IPS-20b (cell line): ENCODE results near the gene SVOPL.

Experiments
- H3K27ac ChIP-seq: one replicate; pipeline ENCODE4 v1.5.1; 2013; ENCODE audit warnings: low read length
- H3K27me3 ChIP-seq: 2 replicates; pipeline ENCODE4 v1.6.1; 2013; ENCODE audit warnings: mild to moderate bottlenecking, low read length, inconsistent platforms; ENCODE audit not compliant: insufficient read depth
- H3K36me3 ChIP-seq: 2 replicates; pipeline ENCODE4 v1.6.1; 2013; ENCODE audit warnings: low read depth, mild to moderate bottlenecking, inconsistent platforms, low read length, moderate library complexity; ENCODE audit not compliant: insufficient read depth
- H3K4me1 ChIP-seq: 2 replicates; pipeline ENCODE4 v1.6.1; 2013; ENCODE audit warnings: mild to moderate bottlenecking, control low read depth, inconsistent platforms, low read length, moderate library complexity; ENCODE audit not compliant: insufficient read depth
- H3K4me3 ChIP-seq: 2 replicates; pipeline ENCODE4 v1.5.1; 2013; ENCODE audit warnings: mild to moderate bottlenecking, low read length, inconsistent platforms
- H3K9ac ChIP-seq: 2 replicates; pipeline ENCODE4 v1.6.1; 2013; ENCODE audit warnings: low read depth, mild to moderate bottlenecking, inconsistent platforms, low read length, moderate library complexity
- H3K9me3 ChIP-seq: 2 replicates; pipeline ENCODE4 v1.6.1; 2013; ENCODE audit warnings: mild to moderate bottlenecking, low read depth, low read length, inconsistent platforms; ENCODE audit not compliant: insufficient read depth

The SVOPL gene

GRCh38 chr7:138657854-138658386, 43.2 kb downstream of the SVOPL start:
- no peak overlapping the region for H3K27ac ChIP-seq
- peaks cover 9% of the 10 kb centered on the region; the same call in 1 of the 2 replicates for H3K4me1 ChIP-seq
- H3K4me3 ChIP-seq, result no peak overlapping the region
- no peaks in the 10 kb centered on the region for H3K36me3 ChIP-seq
- peaks cover 13% of the 10 kb centered on the region for H3K9me3 ChIP-seq
- H3K27me3 ChIP-seq, result no peaks in the 10 kb centered on the region
- H3K9ac ChIP-seq, result no peak overlapping the region

DNA sequence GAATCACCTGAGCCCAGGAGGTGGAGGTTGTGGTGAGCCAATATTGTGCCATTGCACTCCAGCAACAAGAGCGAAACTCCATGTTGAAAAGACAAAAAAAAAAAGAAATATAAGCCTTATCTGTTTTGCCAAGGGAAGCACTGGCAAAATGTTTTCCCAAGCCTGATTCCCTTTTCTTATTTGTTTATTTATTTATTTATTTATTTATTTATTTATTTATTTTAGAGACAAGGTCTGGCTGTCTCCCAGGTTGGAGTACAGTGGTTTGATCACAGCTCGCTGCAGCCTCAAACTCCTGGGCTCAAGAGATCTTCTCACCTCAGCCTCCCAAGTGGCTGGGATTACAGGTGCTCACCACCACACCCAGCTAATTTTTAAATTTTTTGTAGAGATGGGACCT, 44.2 kb downstream of the SVOPL start:
- no peaks in the 10 kb centered on the region for H3K27me3 ChIP-seq
- peaks cover 5% of the 10 kb centered on the region; the same call in 1 of the 2 replicates for H3K4me1 ChIP-seq
- no peaks in the 10 kb centered on the region for H3K36me3 ChIP-seq
- H3K27ac ChIP-seq, result no peak overlapping the region
- H3K9ac ChIP-seq, result no peak overlapping the region
- H3K9me3 ChIP-seq, result peaks cover 13% of the 10 kb centered on the region
- no peak overlapping the region for H3K4me3 ChIP-seq

- Histone ChIP-seq H3K4me1 (peaks cover 2% of the 10 kb centered on the region; the same call in 1 of the 2 replicates), H3K4me3 (no peak overlapping the region), H3K36me3 (no peaks in the 10 kb centered on the region), H3K27me3 (no peaks in the 10 kb centered on the region), H3K9me3 (peaks cover 13% of the 10 kb centered on the region), H3K27ac (no peak overlapping the region), H3K9ac (no peak overlapping the region)
These were observed 46.5 kb downstream of the SVOPL start for GRCh38 chr7:138654616-138655015.

GRCh38 chr7:138649506-138649905, 51.7 kb downstream of the SVOPL start:
- H3K27ac ChIP-seq, result no peak overlapping the region
- no peaks in the 10 kb centered on the region for H3K4me1 ChIP-seq
- H3K36me3 ChIP-seq, result no peaks in the 10 kb centered on the region
- no peaks in the 10 kb centered on the region for H3K27me3 ChIP-seq
- H3K9ac ChIP-seq, result no peak overlapping the region
- H3K4me3 ChIP-seq, result no peak overlapping the region
- peaks cover 8% of the 10 kb centered on the region for H3K9me3 ChIP-seq

- Histone ChIP-seq H3K27me3 (no peaks in the 10 kb centered on the region), H3K4me3 (no peak overlapping the region), H3K36me3 (no peaks in the 10 kb centered on the region), H3K4me1 (no peaks in the 10 kb centered on the region), H3K9ac (no peak overlapping the region), H3K27ac (no peak overlapping the region), H3K9me3 (no peaks in the 10 kb centered on the region)
These were observed 55.9 kb downstream of the SVOPL start for GRCh38 chr7:138645284-138645683.

DNA sequence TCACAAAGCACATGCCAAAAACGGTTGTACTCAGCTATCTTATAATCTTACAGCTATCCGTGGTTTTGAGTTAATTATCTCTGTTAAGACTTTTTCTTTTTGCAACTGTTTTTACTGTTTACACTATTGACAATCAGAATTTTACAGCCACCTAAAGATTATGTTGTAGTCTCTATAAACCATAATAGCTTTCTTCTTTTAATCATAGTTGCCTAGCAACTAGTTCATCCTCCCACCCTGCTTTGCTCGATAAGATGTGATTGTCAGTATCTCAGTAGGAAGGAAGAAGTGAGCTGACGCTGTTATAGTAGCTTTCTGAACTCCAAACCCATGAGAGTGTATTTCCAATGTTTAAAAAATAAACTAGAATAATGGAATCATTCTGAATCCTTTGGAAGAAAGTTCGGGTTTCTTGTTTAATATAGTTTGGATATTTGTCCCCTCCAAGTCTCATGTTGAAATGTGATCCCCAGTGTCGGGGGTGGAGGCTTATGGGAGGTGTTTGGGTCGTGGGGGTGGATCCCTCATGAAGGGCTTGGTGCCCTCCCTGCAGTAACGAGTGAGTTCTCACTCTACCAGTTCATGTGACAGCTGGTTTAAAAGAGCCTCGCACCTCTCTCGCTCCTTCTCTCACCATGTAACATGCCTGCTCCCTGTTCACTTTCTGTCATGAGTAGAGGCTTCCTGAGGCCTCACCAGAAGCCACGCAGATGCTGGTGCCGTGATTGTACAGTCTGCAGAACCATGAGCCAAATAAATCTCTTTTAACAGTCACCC, 68.1 kb downstream of the SVOPL start:
- Histone ChIP-seq H3K27ac (no peak overlapping the region), H3K27me3 (no peaks in the 10 kb centered on the region), H3K4me1 (peaks cover 4% of the 10 kb centered on the region; the same call in 1 of the 2 replicates), H3K4me3 (no peak overlapping the region), H3K9ac (no peak overlapping the region), H3K9me3 (no peaks in the 10 kb centered on the region), H3K36me3 (no peaks in the 10 kb centered on the region)

DNA sequence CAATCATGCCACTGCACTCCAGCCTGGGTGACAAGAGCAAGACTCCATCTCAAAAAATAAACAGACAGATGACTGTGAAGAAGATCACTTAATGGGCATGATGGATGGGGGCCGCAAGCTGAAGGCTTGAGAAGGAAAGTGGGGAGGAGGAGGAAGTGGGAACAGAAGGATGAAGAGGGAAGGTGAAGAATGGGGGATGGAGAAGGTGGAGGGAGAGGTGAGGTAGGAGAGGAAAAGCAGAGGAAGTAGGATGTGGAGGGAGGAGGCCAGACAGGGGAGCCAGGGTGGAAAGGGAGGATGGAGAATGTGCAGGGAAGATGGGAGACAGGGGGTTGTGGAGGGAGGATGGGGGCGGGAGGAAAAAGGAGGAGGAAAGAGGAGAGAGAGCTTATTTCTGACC, 68.8 kb downstream of the SVOPL start:
- no peaks in the 10 kb centered on the region for H3K27me3 ChIP-seq
- H3K9me3 ChIP-seq, result no peaks in the 10 kb centered on the region
- H3K9ac ChIP-seq, result no peak overlapping the region
- no peaks in the 10 kb centered on the region for H3K36me3 ChIP-seq
- H3K27ac ChIP-seq, result no peak overlapping the region
- H3K4me1 ChIP-seq, result peaks cover 4% of the 10 kb centered on the region; the same call in 1 of the 2 replicates
- H3K4me3 ChIP-seq, result no peak overlapping the region

DNA sequence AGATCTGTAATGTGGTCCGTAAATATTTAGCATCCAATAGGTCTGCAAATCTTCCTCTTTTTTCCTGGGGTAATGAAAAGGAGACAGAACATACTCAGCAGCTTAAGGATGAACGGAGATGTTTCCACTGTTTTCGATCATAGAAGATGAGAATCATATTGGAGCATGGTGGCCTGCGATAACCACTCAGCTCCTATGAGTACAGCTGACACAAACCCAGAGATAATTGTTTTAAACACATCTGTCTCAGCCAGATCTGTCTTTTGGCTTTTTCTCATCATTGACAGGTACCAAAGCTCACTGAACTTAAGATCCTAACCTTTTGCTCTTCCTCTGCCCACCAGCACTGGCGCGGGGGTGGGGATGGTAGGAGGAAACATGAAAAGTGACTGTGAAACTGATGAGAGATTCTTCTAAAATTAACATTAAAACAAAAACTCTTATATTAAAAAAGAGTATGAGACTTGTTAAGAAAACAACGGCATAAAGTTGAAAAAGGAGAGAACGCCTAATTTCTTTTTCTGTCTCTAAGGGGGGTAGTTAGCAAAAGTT, 71.0 kb downstream of the SVOPL start:
- H3K4me3 ChIP-seq, result no peak overlapping the region
- no peaks in the 10 kb centered on the region for H3K27me3 ChIP-seq
- no peaks in the 10 kb centered on the region for H3K9me3 ChIP-seq
- H3K9ac ChIP-seq, result no peak overlapping the region
- no peak overlapping the region for H3K27ac ChIP-seq
- no peaks in the 10 kb centered on the region for H3K36me3 ChIP-seq
- peaks cover 6% of the 10 kb centered on the region; the same call in 1 of the 2 replicates for H3K4me1 ChIP-seq

- no peaks in the 10 kb centered on the region for H3K27me3 ChIP-seq
- H3K4me1 ChIP-seq, result peaks cover 3% of the 10 kb centered on the region; the same call in 1 of the 2 replicates
- no peak overlapping the region for H3K9ac ChIP-seq
- no peak overlapping the region for H3K27ac ChIP-seq
- no peaks in the 10 kb centered on the region for H3K36me3 ChIP-seq
- no peaks in the 10 kb centered on the region for H3K9me3 ChIP-seq
- H3K4me3 ChIP-seq, result no peak overlapping the region
These were observed 73.8 kb downstream of the SVOPL start for GRCh38 chr7:138627361-138627760.

DNA sequence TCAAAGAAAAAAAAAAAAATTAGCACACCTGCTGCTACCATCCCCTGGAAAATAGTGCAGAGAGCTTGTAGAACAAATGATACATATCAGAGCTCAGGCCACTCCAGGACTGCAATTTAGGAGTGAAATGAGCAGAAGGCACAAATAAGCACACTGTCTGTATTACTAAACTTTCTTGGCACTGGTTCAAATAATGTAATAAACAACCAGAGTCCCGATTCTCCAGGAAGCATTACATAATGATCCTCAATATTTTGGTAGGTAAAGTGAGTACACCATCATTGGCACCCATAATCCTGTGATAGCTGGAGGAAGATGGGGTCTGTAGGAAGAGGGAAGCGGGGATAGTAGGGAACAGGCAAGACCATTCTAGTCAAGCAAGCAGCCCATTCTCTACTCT, 74.3 kb downstream of the SVOPL start:
- peaks cover 3% of the 10 kb centered on the region; the same call in 1 of the 2 replicates for H3K4me1 ChIP-seq
- H3K36me3 ChIP-seq, result no peaks in the 10 kb centered on the region
- no peak overlapping the region for H3K4me3 ChIP-seq
- H3K9me3 ChIP-seq, result no peaks in the 10 kb centered on the region
- H3K9ac ChIP-seq, result no peak overlapping the region
- H3K27me3 ChIP-seq, result no peaks in the 10 kb centered on the region
- no peak overlapping the region for H3K27ac ChIP-seq

DNA sequence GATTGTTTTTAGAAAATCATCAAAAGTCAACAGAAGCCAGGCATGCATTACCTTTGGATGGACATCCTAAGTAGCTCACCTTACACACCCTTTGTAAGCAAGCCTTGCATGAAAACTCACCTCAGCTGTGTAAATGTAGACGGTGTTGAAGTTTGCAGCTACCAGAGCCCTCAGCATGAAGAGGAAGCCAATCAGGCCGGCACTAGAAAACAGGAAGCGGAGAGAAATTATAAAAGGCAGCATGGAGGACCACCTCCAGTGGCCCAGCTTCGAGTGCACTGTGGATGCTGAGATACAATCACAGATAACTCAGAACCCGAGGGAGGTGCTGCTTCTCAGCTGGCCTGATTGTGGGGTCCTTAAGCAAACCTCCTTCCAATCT, 75.3 kb downstream of the SVOPL start:
- no peak overlapping the region for H3K27ac ChIP-seq
- no peak overlapping the region for H3K4me3 ChIP-seq
- H3K9me3 ChIP-seq, result no peaks in the 10 kb centered on the region
- H3K4me1 ChIP-seq, result peaks cover 3% of the 10 kb centered on the region; the same call in 1 of the 2 replicates
- no peak overlapping the region for H3K9ac ChIP-seq
- H3K27me3 ChIP-seq, result no peaks in the 10 kb centered on the region
- no peaks in the 10 kb centered on the region for H3K36me3 ChIP-seq
